Bronchial epithelial cell (primary cell): ENCODE results near the gene TPD52L3. TPM values are rescaled to one million over a fixed set of nuclear protein-coding genes. Genes with fewer than 3 reads are reported as not detected.

Experiments used
- DNase-seq: peaks from one replicate; pipeline ENCODE4 v3.0.0-alpha.2; 2010; ENCODE audit warnings: low read depth
- FAIRE-seq: peaks from 2 replicates; lab custom pipeline; 2011; peaks lifted over from hg19 to GRCh38; lab: Jason Lieb, UNC
- H3K27me3 ChIP-seq: 2 replicates; pipeline ENCODE4 v1.5.1; 2011; ENCODE audit warnings: low read length; ENCODE audit not compliant: control insufficient read depth, insufficient read depth
- H3K36me3 ChIP-seq: 2 replicates; pipeline ENCODE4 v1.5.1; 2011; ENCODE audit warnings: low read length; ENCODE audit not compliant: control insufficient read depth, insufficient read depth
- H3K4me3 ChIP-seq: 2 replicates; pipeline ENCODE4 v1.5.1; 2011; ENCODE audit warnings: mild to moderate bottlenecking, low read depth, low read length, control low read depth
- CTCF ChIP-seq: IDR thresholded peaks from 2 replicates; pipeline ENCODE4 v1.5.1; 2011; ENCODE audit warnings: mild to moderate bottlenecking, moderate library complexity, low read length, control low read depth, inconsistent platforms; ENCODE audit not compliant: insufficient read depth, severe bottlenecking
- total RNA-seq: library from RNA; depleted of rRNA; stranded (reverse); fragments of >200 nt; gene quantifications from 2 replicates; pipeline ENCODE4 v1.2.1, GENCODE V29; 2014

Gene TPD52L3
- total RNA-seq, result not detected in 2 replicates

GRCh38 chr9:6328103-6328502 lies at the start of gene TPD52L3:
TPD52L3 (plus strand) TSS chr9:6328375; CDS start chr9:6328596, 221 bp downstream.
- H3K27me3 ChIP-seq, result no peaks in the 10 kb centered on the region
- H3K4me3 ChIP-seq, result no peak within 1 kb of the TSS
- TF ChIP-seq CTCF, result no peak
- FAIRE-seq (no peak), DNase-seq (no peak)
- no peaks in the 10 kb centered on the region for H3K36me3 ChIP-seq

- no peak for TF ChIP-seq CTCF
- no peaks in the 10 kb centered on the region for H3K27me3 ChIP-seq
- no peak overlapping the region for H3K4me3 ChIP-seq
- no peaks in the 10 kb centered on the region for H3K36me3 ChIP-seq
- peak; percentile 27 for DNase-seq
- peak; percentile 36 for FAIRE-seq
Measured at GRCh38 chr9:6301858-6302257, 26.3 kb upstream of the TPD52L3 start.

DNA sequence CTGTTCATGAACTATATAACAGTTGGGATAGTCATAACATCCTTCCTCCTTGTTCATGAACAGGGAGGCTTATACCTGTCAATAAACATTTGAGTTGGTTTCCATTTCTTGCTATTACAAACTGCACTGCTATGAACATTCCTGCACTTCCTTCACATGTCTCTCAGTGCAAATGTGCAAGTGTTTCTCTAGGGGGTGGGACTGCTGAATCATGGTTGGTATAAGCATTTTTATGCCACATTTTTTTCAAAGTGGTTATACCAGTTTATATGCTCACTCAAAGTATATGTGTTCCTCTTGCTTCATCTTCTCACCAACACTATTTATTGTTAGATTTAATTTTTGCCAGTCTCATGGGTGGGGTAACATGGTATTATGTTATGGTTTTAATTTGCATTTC lies 25.8 kb upstream of the TPD52L3 start:
- Histone ChIP-seq H3K36me3 (no peaks in the 10 kb centered on the region), H3K4me3 (no peak overlapping the region), H3K27me3 (no peaks in the 10 kb centered on the region)
- DNase-seq (peak; percentile 98), FAIRE-seq (peak; percentile 28)
- no peak for TF ChIP-seq CTCF

- FAIRE-seq, result no peak
- Histone ChIP-seq H3K27me3 (no peaks in the 10 kb centered on the region), H3K36me3 (no peaks in the 10 kb centered on the region), H3K4me3 (no peak overlapping the region)
- DNase-seq, result no peak
- no peak for TF ChIP-seq CTCF
Measured at GRCh38 chr9:6304232-6304631, 23.9 kb upstream of the TPD52L3 start.

- FAIRE-seq (no peak), DNase-seq (peak; percentile 71)
- no peaks in the 10 kb centered on the region for H3K27me3 ChIP-seq
- no peaks in the 10 kb centered on the region for H3K36me3 ChIP-seq
- H3K4me3 ChIP-seq, result no peak overlapping the region
- peak; percentile 56 for TF ChIP-seq CTCF
Measured at GRCh38 chr9:6305954-6306563, 22.1 kb upstream of the TPD52L3 start.

GRCh38 chr9:6307551-6308096 lies 20.6 kb upstream of the TPD52L3 start:
- no peak for TF ChIP-seq CTCF
- DNase-seq, result no peak
- H3K27me3 ChIP-seq, result no peaks in the 10 kb centered on the region
- no peak for FAIRE-seq
- no peak overlapping the region for H3K4me3 ChIP-seq
- H3K36me3 ChIP-seq, result no peaks in the 10 kb centered on the region
